Measurements from ENCODE around the gene GSTA4.
A peak's percentile ranks its signal among the peaks of the same experiment; 100 is the strongest.

GSTA4 gene

GRCh38 chr6:52995089-52995912, at the start of gene GSTA4:
Gene GSTA4 (minus strand): TSS chr6:52995284. CDS start chr6:52994243, 1,041 bp downstream.
- DNase-seq (ENCODE audit: low read depth in 2 of 2): peak; percentile 63 to 70

GRCh38 chr6:53044572-53044971, 49.5 kb upstream of the GSTA4 start:
- no peak for DNase-seq (ENCODE audit: low read depth in 2 of 2)

- DNase-seq (ENCODE audit: low read depth in 2 of 2): no peak
Observed at GRCh38 chr6:53044071-53044470, 49.0 kb upstream of the GSTA4 start.

GRCh38 chr6:53043581-53043980, 48.5 kb upstream of the GSTA4 start:
- no peak for DNase-seq (ENCODE audit: low read depth in 2 of 2)

GRCh38 chr6:53042112-53042511, 47.0 kb upstream of the GSTA4 start:
- DNase-seq (ENCODE audit: low read depth in 2 of 2): no peak

GRCh38 chr6:53041356-53041755, 46.3 kb upstream of the GSTA4 start:
- DNase-seq (ENCODE audit: low read depth in 2 of 2): no peak

- DNase-seq (ENCODE audit: low read depth in 2 of 2): no peak
Observed at GRCh38 chr6:53038596-53038995, 43.5 kb upstream of the GSTA4 start.

GRCh38 chr6:53038141-53038540, 43.1 kb upstream of the GSTA4 start:
- no peak for DNase-seq (ENCODE audit: low read depth in 2 of 2)

GRCh38 chr6:53035549-53036213, 40.6 kb upstream of the GSTA4 start:
- no peak for DNase-seq (ENCODE audit: low read depth in 2 of 2)

- DNase-seq (ENCODE audit: low read depth in 2 of 2): no peak
Observed at GRCh38 chr6:53033764-53034163, 38.7 kb upstream of the GSTA4 start.

- DNase-seq (ENCODE audit: low read depth in 2 of 2): no peak
Observed at GRCh38 chr6:53032849-53033248, 37.8 kb upstream of the GSTA4 start.

GRCh38 chr6:53031281-53031680, 36.2 kb upstream of the GSTA4 start:
- no peak for DNase-seq (ENCODE audit: low read depth in 2 of 2)

GRCh38 chr6:53029761-53030160, 34.7 kb upstream of the GSTA4 start:
- DNase-seq (ENCODE audit: low read depth in 2 of 2): no peak

GRCh38 chr6:53029257-53029656, 34.2 kb upstream of the GSTA4 start:
- no peak for DNase-seq (ENCODE audit: low read depth in 2 of 2)

- DNase-seq (ENCODE audit: low read depth in 2 of 2): no peak
Observed at GRCh38 chr6:53028467-53028866, 33.4 kb upstream of the GSTA4 start.

GRCh38 chr6:53027131-53027718, 32.1 kb upstream of the GSTA4 start:
- DNase-seq (ENCODE audit: low read depth in 2 of 2): no peak

- DNase-seq (ENCODE audit: low read depth in 2 of 2): no peak
Observed at GRCh38 chr6:53026526-53026925, 31.4 kb upstream of the GSTA4 start.

- no peak for DNase-seq (ENCODE audit: low read depth in 2 of 2)
Observed at GRCh38 chr6:53023323-53023722, 28.2 kb upstream of the GSTA4 start.

- DNase-seq (ENCODE audit: low read depth in 2 of 2): no peak
Observed at GRCh38 chr6:53020005-53020744, 25.1 kb upstream of the GSTA4 start.

GRCh38 chr6:53018446-53018845, 23.4 kb upstream of the GSTA4 start:
- DNase-seq (ENCODE audit: low read depth in 2 of 2): no peak

- no peak for DNase-seq (ENCODE audit: low read depth in 2 of 2)
Observed at GRCh38 chr6:53015486-53015885, 20.4 kb upstream of the GSTA4 start.

GRCh38 chr6:53014744-53015143, 19.7 kb upstream of the GSTA4 start:
- no peak for DNase-seq (ENCODE audit: low read depth in 2 of 2)

Measured in stimulated activated CD8-positive, alpha-beta memory T cell treated with anti-CD3 and anti-CD28 coated beads, Interleukin-7, amount 100 ng/mL, for 1 hour (primary cell).